Measurements from ENCODE around the gene GPATCH8. TPM values are rescaled to one million over a fixed set of nuclear protein-coding genes. Genes with fewer than 3 reads are reported as not detected.
A peak's percentile ranks its signal among the peaks of the same experiment; 100 is the strongest.

GPATCH8 gene
- total and polyA plus RNA-seq, 9 of the 15 experiments (the other 6 are each of a cell fraction or from before 2014, with no cell fraction given) = 10.6 to 29.6 (median 13.2) TPM

DNA sequence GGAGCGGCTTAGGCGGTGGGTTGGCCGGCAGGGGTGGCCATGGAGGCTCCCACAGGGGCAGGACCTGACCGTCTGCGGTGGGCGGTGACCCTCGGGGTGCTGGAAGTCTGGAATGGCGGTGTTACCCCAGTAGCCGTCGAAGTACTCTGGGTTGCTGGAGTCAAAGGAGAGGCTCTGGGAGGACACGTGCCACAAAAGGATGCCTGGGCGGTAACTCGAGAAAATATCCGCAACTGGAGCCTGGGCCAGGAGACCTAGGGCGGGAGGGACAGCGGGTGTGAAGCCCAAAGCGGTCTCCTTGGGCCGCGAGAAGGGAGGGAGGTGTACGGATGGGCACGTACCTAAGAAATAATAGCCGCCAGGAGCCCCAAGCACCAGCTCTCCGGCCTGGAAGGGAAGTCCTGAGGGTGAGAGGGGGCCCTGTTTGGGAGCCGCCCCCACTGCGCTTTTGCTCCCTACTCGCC is 118.4 kb downstream of the GPATCH8 start (continued):
- TF ChIP-seq, protein P1, sequence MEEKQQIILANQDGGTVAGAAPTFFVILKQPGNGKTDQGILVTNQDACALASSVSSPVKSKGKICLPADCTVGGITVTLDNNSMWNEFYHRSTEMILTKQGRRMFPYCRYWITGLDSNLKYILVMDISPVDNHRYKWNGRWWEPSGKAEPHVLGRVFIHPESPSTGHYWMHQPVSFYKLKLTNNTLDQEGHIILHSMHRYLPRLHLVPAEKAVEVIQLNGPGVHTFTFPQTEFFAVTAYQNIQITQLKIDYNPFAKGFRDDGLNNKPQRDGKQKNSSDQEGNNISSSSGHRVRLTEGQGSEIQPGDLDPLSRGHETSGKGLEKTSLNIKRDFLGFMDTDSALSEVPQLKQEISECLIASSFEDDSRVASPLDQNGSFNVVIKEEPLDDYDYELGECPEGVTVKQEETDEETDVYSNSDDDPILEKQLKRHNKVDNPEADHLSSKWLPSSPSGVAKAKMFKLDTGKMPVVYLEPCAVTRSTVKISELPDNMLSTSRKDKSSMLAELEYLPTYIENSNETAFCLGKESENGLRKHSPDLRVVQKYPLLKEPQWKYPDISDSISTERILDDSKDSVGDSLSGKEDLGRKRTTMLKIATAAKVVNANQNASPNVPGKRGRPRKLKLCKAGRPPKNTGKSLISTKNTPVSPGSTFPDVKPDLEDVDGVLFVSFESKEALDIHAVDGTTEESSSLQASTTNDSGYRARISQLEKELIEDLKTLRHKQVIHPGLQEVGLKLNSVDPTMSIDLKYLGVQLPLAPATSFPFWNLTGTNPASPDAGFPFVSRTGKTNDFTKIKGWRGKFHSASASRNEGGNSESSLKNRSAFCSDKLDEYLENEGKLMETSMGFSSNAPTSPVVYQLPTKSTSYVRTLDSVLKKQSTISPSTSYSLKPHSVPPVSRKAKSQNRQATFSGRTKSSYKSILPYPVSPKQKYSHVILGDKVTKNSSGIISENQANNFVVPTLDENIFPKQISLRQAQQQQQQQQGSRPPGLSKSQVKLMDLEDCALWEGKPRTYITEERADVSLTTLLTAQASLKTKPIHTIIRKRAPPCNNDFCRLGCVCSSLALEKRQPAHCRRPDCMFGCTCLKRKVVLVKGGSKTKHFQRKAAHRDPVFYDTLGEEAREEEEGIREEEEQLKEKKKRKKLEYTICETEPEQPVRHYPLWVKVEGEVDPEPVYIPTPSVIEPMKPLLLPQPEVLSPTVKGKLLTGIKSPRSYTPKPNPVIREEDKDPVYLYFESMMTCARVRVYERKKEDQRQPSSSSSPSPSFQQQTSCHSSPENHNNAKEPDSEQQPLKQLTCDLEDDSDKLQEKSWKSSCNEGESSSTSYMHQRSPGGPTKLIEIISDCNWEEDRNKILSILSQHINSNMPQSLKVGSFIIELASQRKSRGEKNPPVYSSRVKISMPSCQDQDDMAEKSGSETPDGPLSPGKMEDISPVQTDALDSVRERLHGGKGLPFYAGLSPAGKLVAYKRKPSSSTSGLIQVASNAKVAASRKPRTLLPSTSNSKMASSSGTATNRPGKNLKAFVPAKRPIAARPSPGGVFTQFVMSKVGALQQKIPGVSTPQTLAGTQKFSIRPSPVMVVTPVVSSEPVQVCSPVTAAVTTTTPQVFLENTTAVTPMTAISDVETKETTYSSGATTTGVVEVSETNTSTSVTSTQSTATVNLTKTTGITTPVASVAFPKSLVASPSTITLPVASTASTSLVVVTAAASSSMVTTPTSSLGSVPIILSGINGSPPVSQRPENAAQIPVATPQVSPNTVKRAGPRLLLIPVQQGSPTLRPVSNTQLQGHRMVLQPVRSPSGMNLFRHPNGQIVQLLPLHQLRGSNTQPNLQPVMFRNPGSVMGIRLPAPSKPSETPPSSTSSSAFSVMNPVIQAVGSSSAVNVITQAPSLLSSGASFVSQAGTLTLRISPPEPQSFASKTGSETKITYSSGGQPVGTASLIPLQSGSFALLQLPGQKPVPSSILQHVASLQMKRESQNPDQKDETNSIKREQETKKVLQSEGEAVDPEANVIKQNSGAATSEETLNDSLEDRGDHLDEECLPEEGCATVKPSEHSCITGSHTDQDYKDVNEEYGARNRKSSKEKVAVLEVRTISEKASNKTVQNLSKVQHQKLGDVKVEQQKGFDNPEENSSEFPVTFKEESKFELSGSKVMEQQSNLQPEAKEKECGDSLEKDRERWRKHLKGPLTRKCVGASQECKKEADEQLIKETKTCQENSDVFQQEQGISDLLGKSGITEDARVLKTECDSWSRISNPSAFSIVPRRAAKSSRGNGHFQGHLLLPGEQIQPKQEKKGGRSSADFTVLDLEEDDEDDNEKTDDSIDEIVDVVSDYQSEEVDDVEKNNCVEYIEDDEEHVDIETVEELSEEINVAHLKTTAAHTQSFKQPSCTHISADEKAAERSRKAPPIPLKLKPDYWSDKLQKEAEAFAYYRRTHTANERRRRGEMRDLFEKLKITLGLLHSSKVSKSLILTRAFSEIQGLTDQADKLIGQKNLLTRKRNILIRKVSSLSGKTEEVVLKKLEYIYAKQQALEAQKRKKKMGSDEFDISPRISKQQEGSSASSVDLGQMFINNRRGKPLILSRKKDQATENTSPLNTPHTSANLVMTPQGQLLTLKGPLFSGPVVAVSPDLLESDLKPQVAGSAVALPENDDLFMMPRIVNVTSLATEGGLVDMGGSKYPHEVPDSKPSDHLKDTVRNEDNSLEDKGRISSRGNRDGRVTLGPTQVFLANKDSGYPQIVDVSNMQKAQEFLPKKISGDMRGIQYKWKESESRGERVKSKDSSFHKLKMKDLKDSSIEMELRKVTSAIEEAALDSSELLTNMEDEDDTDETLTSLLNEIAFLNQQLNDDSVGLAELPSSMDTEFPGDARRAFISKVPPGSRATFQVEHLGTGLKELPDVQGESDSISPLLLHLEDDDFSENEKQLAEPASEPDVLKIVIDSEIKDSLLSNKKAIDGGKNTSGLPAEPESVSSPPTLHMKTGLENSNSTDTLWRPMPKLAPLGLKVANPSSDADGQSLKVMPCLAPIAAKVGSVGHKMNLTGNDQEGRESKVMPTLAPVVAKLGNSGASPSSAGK (IDR thresholded peaks at IDR 0.05) = peak; percentile 87
- TF ChIP-seq KDM2B (CRISPR knock-in tag; IDR thresholded peaks at IDR 0.05) (0 out of 2 replicates have a peak, but pooled peaks have one; percentile 16), GTF2F1 (IDR thresholded peaks at IDR 0.05; ENCODE audit: low read depth, low read length) (no peak)

Measured in K562 (cell line).